ENCODE data around the gene TPD52L1.
A peak's percentile ranks its signal among the peaks of the same experiment; 100 is the strongest.
"Not testable (repeated sequence)": the region's sequence is repeated elsewhere in the genome, so short reads cannot be mapped to it uniquely, and the experiment has no call there.

TPD52L1 gene

DNA sequence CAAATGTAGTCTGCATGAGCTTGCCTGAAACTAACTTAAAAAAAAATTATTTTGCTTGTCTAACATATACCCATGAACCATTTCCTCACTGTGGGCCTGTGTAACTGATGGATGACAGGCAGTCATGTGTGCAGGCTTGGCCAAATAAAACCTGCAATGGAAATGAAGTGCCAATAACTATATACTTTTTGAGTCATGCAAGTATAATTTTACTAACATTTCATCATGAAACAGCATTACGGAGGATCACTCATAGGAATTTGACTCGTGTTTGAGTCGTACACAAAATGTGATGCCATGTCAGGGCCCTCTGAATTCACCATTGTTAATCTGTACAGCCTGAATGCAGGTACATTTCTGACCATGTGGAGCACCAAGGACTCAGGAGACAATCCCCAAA lies 101.6 kb downstream of the TPD52L1 start:
- intact Hi-C loops (cut with DNase I): no loop called here
- no peak for DNase-seq

DNA sequence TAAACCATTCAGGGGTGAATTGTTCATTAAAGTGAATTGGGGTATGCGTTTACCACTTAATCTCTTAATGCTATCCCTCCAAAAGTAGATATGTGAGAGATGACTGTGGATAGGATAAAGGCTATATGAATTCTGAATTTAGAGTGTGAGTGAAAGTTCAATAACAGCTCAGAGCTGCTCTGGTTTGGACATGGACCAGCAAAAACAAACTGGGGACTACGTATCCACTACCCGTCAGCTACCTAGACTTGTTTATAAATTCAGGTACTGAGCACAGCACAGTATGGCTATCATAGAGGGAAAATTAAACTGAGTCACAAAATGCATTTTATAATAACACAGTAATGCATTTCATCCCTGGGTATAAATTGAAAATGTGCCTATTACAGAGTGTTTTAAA lies 103.8 kb downstream of the TPD52L1 start:
- DNase-seq: no peak
- intact Hi-C loops (cut with DNase I): no loop called here

DNA sequence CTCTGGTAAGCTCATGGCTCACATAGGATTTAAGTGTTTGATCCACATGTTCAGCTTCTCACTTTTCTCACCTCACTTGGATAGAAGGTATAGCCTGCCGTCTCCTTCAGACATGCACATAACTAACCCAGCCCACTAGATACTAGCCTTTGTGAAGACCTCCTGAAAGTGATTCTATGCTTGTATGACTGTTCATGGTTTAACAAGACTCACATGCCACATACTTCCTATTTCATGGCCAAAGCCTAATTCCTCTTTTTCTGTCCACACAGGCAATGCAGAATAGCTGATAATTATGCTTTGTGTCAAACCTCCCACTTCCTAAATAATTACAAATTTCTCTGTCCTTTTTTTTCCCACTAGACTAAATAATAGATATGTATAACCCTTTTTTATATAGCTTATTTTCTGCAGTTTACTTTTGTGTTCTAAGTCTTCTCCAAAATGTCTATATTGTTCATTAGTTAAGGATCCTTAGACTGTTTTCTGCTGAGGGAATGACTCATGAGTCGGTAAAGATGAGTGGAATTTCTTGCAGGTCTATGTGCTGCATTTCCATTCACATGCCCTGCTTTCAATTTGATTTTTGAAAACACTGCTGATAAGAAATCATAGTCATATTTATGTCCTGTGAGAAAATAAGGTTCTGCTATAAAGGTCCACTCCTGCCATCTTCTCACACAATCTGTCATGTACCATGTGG lies 105.2 kb downstream of the TPD52L1 start:
- intact Hi-C loops (cut with DNase I): no loop called here
- no peak for DNase-seq

GRCh38 chr6:125259354-125259736 lies 105.8 kb downstream of the TPD52L1 start:
- intact Hi-C loops (cut with DNase I): no loop called here
- DNase-seq: no peak

DNA sequence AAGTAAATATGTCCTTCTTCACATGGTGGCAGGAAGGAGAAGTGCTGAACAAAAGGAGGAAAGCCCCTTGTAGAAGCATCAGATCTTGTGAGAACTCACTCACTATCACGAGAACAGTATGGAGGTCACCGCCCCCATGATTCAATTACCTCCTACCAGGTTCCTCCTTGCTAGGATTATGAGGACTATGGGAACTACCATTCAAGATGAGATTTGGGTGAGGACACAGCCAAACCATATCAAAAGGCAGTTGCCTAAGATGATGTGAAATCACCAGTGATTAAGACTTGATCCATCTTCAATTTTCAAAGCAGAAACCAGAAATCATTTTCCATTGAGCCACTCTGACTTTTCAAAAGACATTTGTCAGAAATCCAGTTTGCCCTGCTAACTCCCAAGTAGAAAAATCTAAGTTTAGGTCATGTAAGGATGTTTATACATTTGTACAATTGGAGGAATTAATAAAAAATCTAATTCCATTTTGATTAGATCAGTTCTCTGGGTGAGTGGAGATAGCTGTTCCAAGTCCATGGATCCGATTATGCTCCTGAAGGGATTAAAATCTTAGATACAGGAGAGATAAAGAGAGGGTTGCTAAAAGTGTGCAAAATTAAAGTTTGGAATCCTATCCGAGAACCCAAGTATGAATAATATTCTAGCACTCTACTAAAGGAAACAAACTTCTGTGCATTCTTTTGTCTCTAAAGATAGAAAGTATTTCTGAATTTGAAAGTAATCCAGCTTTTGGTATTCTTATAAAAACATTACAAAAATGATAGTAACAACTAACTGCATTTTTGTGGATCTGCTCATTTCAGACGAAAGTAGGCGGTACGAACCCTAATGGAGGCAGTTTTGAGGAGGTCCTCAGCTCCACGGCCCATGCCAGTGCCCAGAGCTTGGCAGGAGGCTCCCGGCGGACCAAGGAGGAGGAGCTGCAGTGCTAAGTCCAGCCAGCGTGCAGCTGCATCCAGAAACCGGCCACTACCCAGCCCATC lies 108.7 kb downstream of the TPD52L1 start:
- intact Hi-C loops (cut with DNase I): no loop called here
- DNase-seq: peak in 1 of 42 donors; percentile 47

DNA sequence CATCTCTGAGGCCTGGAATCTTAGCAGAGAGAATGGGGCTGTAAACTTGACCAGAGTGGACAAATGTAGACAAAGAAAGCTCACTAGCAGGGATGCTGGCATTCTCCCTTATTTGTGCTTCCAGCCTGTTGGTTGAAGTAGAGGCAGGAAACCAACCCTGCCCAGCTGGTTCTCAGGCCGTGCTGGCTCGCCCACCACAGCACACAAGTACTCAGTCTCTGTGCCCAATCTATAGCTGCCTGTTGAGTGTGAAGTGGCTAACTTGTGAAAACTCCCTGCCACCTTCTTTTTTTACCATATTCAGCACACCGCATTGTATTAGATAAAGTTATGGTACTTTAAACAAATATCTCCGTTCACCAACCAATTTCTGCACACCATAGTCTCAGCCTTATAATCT lies 110.9 kb downstream of the TPD52L1 start:
- DNase-seq: no peak
- intact Hi-C loops (cut with DNase I): no loop called here

DNA sequence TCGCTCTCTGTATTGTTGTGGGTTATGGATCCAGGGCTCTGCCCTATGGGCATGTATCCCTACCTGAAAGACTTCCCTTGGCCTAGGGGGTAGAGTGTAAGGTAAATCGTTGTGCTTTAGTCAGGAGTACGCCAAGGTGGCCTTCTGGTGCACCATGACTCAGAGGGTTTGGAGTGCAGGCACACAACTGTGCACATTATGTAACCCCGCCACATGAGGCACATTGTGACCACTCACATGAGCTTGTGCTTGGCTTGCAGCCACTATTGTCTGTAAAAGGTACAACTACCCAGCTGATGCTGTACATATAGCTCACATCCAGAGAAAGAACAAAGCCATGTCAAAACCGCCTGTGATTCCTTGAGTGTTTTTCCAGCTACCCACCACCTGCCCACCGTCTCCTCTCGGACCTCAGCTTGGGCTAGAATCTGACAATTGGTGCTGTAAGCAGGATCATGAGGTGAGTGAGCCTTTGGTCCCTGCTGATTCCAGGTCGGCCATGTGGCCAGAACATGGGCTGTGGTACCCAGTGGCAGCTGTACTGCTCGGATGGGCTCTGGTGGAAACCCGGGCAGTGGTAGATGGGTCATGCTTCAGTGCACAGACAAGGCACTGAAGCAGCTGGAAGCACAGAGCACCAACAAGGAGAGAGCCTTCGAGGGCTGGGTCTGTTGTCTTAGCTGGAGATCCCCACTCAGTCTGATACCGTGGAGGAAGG lies 114.4 kb downstream of the TPD52L1 start:
- intact Hi-C loops (cut with DNase I): no loop called here
- no peak for DNase-seq

GRCh38 chr6:125268765-125269164 lies 115.2 kb downstream of the TPD52L1 start:
- intact Hi-C loops (cut with DNase I): no loop called here
- no peak for DNase-seq

GRCh38 chr6:125269328-125269985 lies 115.9 kb downstream of the TPD52L1 start:
- intact Hi-C loops (cut with DNase I): no loop called here
- no peak for DNase-seq

DNA sequence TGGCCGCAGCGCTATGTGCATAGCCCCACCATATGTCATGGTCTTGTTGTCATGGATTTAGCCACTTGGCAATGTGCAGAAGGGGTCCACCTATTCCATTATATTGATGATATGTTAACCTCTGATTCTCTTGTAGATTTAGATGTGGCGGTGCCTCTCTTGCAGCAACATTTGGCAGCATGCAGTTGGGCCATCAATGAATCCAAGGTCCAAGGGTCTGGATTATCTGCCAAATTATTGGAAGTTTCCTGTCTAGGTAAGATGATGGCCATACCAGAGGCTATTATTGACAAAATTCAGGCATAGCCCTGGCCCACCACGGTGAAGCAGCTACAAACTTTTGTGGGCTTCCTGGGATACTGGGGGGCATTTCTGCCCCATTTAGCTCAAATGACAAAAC lies 116.8 kb downstream of the TPD52L1 start:
- intact Hi-C loops (cut with DNase I): no loop called here
- no peak for DNase-seq

DNA sequence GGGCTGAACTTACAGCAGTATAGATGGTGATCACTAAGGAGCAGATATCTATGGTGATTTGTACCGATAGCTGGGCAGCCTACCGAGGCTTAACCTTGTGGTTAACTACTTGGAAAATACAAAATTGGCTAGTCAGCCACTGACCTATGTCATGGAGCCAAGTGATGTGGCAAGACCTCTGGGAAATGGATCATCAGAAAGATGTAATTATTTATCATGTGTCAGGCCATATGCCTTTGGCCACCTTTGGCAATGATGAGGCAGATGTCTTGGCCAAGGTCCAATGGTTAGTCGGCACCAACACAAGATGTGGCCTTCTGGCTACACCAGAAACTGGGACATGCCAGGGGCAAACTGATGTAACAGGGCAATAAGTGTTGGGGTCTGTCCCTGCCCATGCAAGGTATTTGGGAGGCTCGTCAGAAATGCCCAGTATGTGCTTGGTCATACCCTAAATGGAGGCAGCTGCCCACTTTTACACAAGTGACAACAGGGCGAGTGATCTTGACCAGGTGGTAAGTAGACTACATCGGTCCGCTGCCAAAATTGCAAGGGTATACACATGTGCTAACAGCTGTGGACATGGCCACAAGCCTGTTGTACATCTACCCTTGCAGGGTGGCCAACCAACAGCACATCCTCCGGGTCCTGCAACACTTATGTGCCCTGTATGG lies 118.0 kb downstream of the TPD52L1 start:
- intact Hi-C loops (cut with DNase I): no loop called here
- no peak for DNase-seq

GRCh38 chr6:125273251-125273650 lies 119.7 kb downstream of the TPD52L1 start:
- intact Hi-C loops (cut with DNase I): no loop called here
- DNase-seq: no peak

DNA sequence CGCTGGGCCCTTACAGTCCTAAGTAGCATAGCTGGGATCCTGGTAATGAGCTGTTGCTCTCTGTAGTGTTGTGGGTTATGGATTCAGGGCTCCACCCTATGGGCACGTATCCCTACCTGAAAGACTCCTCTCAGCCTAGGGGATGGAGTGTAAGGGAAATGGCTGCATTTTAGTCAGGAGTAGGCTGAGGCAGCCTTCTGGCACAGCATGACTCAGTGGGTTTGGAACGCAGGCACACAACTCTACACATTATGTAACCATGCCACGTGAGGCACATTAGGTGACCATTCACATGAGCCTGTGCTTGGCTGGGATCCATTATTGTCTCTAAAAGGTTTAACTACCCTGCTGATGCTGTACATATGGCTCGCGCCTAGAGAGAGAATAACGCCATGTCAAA lies 120.4 kb downstream of the TPD52L1 start:
- intact Hi-C loops (cut with DNase I): no loop called here
- DNase-seq: no peak

GRCh38 chr6:125274935-125275334 lies 121.4 kb downstream of the TPD52L1 start:
- no peak for DNase-seq
- intact Hi-C loops (cut with DNase I): no loop called here

GRCh38 chr6:125275779-125276178 lies 122.2 kb downstream of the TPD52L1 start:
- DNase-seq: no peak
- intact Hi-C loops (cut with DNase I): no loop called here

DNA sequence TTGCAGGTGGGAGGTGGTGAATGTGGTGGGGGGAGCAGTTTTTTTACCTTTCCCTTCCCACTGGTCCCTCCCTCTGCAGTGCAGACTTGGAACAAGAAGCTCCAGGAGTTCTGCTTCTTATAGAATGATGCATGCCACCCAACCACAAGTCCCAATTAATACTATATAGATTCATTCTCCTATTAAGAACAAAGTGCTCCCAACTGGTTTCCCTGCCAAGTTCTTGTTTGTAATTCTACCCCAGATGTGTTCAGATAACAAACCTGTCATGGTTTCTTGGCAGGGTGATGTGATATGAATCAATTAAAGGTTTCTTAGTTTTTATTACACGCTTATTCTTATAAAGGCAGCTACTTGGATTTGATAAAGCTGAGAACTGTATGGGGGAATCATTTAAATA lies 124.3 kb downstream of the TPD52L1 start:
- DNase-seq: no peak
- intact Hi-C loops (cut with DNase I): no loop called here

DNA sequence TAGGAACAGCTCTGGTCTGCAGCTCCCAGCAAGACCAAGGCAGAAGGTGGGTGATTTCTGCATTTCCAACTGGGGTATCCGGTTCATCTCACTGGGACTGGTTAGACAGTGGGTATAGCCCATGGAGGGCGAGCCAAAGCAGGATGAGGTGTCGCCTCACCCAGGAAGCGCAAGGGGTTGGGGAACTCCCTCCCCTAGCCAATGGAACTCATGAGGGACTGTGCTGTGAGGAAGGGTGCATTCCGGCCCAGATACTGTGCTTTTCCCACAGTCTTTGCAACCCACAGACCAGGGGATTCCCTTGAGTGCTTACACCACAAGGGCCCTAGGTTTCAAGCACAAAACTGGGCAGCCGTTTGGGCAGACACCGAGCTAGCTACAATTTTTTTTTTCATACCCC lies 126.4 kb downstream of the TPD52L1 start:
- intact Hi-C loops (cut with DNase I): no loop called here
- no peak for DNase-seq

DNA sequence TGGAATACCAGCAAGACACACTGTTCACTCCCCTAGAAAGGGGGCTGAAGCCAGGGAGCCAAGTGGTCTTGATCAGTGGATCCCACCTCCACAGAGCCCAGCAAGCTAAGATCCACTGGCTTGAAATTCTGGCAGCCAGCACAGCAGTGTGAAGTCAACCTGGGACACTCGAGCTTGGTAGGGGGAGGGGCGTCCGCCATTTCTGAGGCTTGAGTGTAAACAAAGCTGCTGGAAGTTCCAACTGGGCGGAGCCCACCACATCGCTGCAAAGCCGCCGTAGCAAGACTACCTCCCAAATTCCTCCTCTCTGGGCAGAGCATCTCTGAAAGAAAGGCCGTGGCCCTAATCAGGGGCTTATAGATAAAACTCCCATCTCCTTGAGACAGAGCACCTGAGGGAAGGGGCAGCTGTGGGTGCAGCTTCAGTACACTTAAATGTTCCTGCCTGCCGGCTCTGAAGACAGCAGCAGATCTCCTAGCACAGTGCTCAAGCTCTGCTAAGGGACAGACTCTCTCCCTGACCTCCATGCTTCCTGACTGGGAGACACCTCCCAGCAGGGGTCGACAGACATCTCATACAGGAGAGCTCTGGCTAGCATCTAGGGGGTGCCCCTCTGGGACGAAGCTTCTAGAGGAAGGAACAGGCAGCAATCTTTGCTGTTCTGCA lies 126.9 kb downstream of the TPD52L1 start:
- intact Hi-C loops (cut with DNase I); DNase-seq: not testable (repeated sequence)

All from head of caudate nucleus (tissue), 42 donors.